Breast epithelium (tissue), 3 donors: ENCODE results near the gene ESF1.

Experiments used
- POLR2AphosphoS5 ChIP-seq, 3 donors: sonication (generic); formaldehyde crosslinking; IDR thresholded peaks; one replicate each; pipeline ENCODE4 v1.6.1; 2017; ENCODE audit warnings: antibody characterized with exemption in 3 of 3
- TF ChIP-seq, protein P1 (sequence below), 3 donors: fragments of 450-650 bp; IDR thresholded peaks; one replicate each; pipeline ENCODE4 v1.5.1; 2016 to 2017; ENCODE audit warnings: antibody characterized with exemption in 3 of 3, mild to moderate bottlenecking in 3 of 3, moderate library complexity in 3 of 3

DNA sequence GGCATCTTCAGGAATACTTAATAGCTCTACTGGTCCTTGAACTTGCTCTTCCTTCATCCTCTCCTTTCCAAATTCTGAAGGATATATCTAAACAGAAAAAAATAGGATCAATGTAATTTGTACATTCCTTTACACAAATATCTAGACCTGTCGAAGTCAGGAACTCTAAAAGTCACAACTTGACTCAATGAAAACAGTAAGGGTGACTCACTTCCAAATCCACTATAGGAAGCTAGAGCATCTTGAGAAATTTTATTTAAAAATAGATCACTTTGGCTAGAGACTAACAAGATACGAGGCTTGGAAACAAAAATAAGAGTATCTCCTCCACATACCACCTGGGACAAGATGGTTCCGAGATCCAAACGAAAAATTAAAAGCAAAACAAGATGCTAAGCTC, 12.2 kb downstream of the ESF1 start:
- TF ChIP-seq, protein P1, sequence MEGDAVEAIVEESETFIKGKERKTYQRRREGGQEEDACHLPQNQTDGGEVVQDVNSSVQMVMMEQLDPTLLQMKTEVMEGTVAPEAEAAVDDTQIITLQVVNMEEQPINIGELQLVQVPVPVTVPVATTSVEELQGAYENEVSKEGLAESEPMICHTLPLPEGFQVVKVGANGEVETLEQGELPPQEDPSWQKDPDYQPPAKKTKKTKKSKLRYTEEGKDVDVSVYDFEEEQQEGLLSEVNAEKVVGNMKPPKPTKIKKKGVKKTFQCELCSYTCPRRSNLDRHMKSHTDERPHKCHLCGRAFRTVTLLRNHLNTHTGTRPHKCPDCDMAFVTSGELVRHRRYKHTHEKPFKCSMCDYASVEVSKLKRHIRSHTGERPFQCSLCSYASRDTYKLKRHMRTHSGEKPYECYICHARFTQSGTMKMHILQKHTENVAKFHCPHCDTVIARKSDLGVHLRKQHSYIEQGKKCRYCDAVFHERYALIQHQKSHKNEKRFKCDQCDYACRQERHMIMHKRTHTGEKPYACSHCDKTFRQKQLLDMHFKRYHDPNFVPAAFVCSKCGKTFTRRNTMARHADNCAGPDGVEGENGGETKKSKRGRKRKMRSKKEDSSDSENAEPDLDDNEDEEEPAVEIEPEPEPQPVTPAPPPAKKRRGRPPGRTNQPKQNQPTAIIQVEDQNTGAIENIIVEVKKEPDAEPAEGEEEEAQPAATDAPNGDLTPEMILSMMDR (IDR thresholded peaks at IDR 0.05): no peak
- no peak for TF ChIP-seq POLR2AphosphoS5 (IDR thresholded peaks at IDR 0.05)
